Measurements from ENCODE around the gene CLK1. TPM values are rescaled to one million over a fixed set of nuclear protein-coding genes. Genes with fewer than 3 reads are reported as not detected.

The CLK1 gene
- total and polyA plus RNA-seq, 2 of the 8 experiments (the other 6 are each of a cell fraction or from before 2014, with no cell fraction given) = 22.3 to 35.2 TPM

- Histone ChIP-seq H3K4ac (replicated peaks; ENCODE audit: insufficient read length, low read depth, low read length) (no peak overlapping the region), H4K20me1 (replicated peaks in 1 of 2; ENCODE audit: control insufficient read depth in 1 of 2, insufficient read depth in 2 of 2, low read length in 2 of 2) (peaks cover 8 to 18% of the 10 kb centered on the region in 2 experiments), H3K18ac (ENCODE audit: extremely low read depth, low read length) (peak overlapping the region; percentile 66; the same call in 1 of the 2 replicates), H3K4me3 (ENCODE audit: extremely low read depth in 1 of 4, insufficient read depth in 2 of 4, low read depth in 3 of 4, low read length in 4 of 4) (peak overlapping the region; percentile 86 to 99 (median 96)), H2AFZ (ENCODE audit: low read length) (no peak overlapping the region), H2BK120ac (replicated peaks; ENCODE audit: low read depth, low read length) (no peak overlapping the region), H3K23me2 (ENCODE audit: low read depth, low read length) (peaks cover 9% of the 10 kb centered on the region), H3K4me2 (ENCODE audit: insufficient read depth in 1 of 2, low read depth in 2 of 2, low read length in 2 of 2) (peak overlapping the region; percentile 87 to 94), H3K4me1 (replicated peaks in 1 of 4; ENCODE audit: control insufficient read depth in 3 of 4, insufficient read depth in 4 of 4, low read length in 3 of 4) (peaks cover 2 to 9% (median 5%) of the 10 kb centered on the region in 4 experiments; a peak in 6 of 7 replicates), H4K5ac (ENCODE audit: insufficient read length, low read depth, low read length) (peak overlapping the region; percentile 80), H3K9ac (replicated peaks in 1 of 4; ENCODE audit: extremely low read depth in 1 of 4, low read depth in 3 of 4, low read length in 3 of 4) (peak overlapping the region; percentile 93 to 99 (median 96)), H3K23ac (ENCODE audit: insufficient read length) (no peak overlapping the region), H3K14ac (ENCODE audit: insufficient read length) (no peak overlapping the region), H3K27me3 (replicated peaks in 1 of 4; ENCODE audit: control insufficient read depth in 3 of 4, extremely low read depth in 1 of 4, insufficient read depth in 3 of 4, low read length in 3 of 4) (no peaks in the 10 kb centered on the region), H2AK5ac (ENCODE audit: low read depth, low read length) (no peak overlapping the region), H3K79me1 (ENCODE audit: low read depth, low read length) (no peaks in the 10 kb centered on the region), H3K36me3 (ENCODE audit: control insufficient read depth in 2 of 4, insufficient read depth in 4 of 4, low read length in 3 of 4) (peaks cover 26 to 42% (median 37%) of the 10 kb centered on the region in 4 experiments), H3K9me3 (ENCODE audit: insufficient read depth in 2 of 2, low read depth in 1 of 2, low read length in 1 of 2) (no peaks in the 10 kb centered on the region), H2BK12ac (ENCODE audit: low read depth, low read length) (no peak overlapping the region), H2BK15ac (ENCODE audit: low read length) (no peak overlapping the region), H4K91ac (replicated peaks; ENCODE audit: insufficient read length, low read length) (no peak overlapping the region), H3K56ac (replicated peaks; ENCODE audit: insufficient read length, low read depth, low read length) (peak overlapping the region; percentile 13), H2BK5ac (ENCODE audit: low read depth, low read length) (peak overlapping the region; percentile 37), H2BK20ac (ENCODE audit: low read length) (no peak overlapping the region), H4K8ac (ENCODE audit: extremely low read depth, insufficient read depth, low read length) (peak overlapping the region; percentile 100), H3K79me2 (ENCODE audit: control insufficient read depth in 1 of 2, insufficient read depth in 2 of 2, low read length in 2 of 2) (peaks cover 17 to 44% of the 10 kb centered on the region in 2 experiments), H3K27ac (ENCODE audit: low read depth, low read length) (peak overlapping the region; percentile 100)
- FAIRE-seq = no peak
- peak in 1 of 2 experiments; percentile 71 for DNase-seq (ENCODE audit: low read depth in 1 of 2, low spot score in 2 of 2)
- ChIA-PET POLR2A (ENCODE audit: partially characterized antibody) (interaction anchor here (1.2 to 2.7 kb wide), 3 partner anchors 32 to 77 kb away, joined by 3 to 11 read pairs (median 9); partner anchors contain the start of genes CLK1, NIF3L1 and PPIL3), CTCF (ENCODE audit: partially characterized antibody) (no interaction called here)
- 3% methylated on average over 67 of the region's 70 CpGs; no CpG with 5 or more reads in 1 of the 2 experiments for WGBS, 2 experiments (ENCODE audit: extremely low coverage in 1 of 2, insufficient coverage in 1 of 2, insufficient read length in 1 of 2, insufficient replicate concordance in 2 of 2, low coverage in 1 of 2, low lambda C conversion rate in 2 of 2, missing lambda C conversion rate in 1 of 2)
- no peak for TF ChIP-seq GABPA (IDR thresholded peaks at IDR 0.05; ENCODE audit: borderline replicate concordance, insufficient read depth, low read length)
- no peak for TF ChIP-seq RFX5 (IDR thresholded peaks at IDR 0.05; ENCODE audit: borderline replicate concordance, low read depth, low read length)
- peak; percentile 57 for TF ChIP-seq SAP30 (IDR thresholded peaks at IDR 0.05; ENCODE audit: insufficient read depth, insufficient replicate concordance, low read length)
- no peak for TF ChIP-seq HDAC6 (IDR thresholded peaks at IDR 0.05; ENCODE audit: low read depth, low read length)
- TF ChIP-seq TAF7 (optimal IDR thresholded peaks at IDR 0.05; ENCODE audit: borderline replicate concordance, low read depth, low read length) = no peak
- TF ChIP-seq RAD21 (IDR thresholded peaks at IDR 0.05 in 1 of 2, conservative IDR thresholded peaks at IDR 0.05 in 1 of 2; ENCODE audit: low read depth in 2 of 2, low read length in 2 of 2) = peak in 1 of 2 experiments; percentile 26; a peak in 1 of 4 replicates
- TF ChIP-seq CHD2 (IDR thresholded peaks at IDR 0.05; ENCODE audit: low read length) = peak; percentile 39; the same call in 1 of the 2 replicates
- TF ChIP-seq RBBP5 (IDR thresholded peaks at IDR 0.05; ENCODE audit: borderline replicate concordance, low read depth, low read length) = peak; percentile 74; the same call in 1 of the 2 replicates
- 0 out of 2 replicates have a peak, but pooled peaks have one; percentile 35 for TF ChIP-seq MAX (IDR thresholded peaks at IDR 0.05)
- TF ChIP-seq POLR2A (IDR thresholded peaks at IDR 0.05; ENCODE audit: control extremely low read depth in 1 of 2, low read depth in 2 of 2, low read length in 2 of 2) = no peak
Measured at GRCh38 chr2:200812122-200813022, 52.1 kb downstream of the CLK1 start.

Data from H1 (cell line).